ENCODE measurements around the gene LCOR.

DNA sequence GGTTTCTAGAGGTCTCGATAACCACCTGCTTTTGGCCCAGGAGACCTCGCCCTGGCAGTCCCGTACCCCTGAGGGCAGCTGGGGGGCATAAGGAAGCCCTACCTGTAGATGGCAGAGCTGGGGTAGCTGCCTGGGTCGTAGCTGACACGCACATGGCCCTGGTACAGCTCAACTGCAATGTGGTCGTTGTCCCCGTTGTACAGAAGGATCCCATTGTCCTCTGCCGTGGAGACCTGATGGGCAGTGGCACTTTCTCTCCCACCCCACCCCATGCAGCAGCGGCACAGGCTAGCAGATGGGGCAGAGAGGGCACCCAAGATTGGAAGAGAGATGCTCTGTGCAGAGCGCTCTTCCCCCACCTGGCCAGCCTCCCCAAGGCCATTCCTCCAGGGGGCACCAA, 172.5 kb downstream of the LCOR start:
- TF ChIP-seq JUND (IDR thresholded peaks at IDR 0.05) = no peak
- TF ChIP-seq RAD21 (IDR thresholded peaks at IDR 0.05) = no peak
- TF ChIP-seq, protein P1, sequence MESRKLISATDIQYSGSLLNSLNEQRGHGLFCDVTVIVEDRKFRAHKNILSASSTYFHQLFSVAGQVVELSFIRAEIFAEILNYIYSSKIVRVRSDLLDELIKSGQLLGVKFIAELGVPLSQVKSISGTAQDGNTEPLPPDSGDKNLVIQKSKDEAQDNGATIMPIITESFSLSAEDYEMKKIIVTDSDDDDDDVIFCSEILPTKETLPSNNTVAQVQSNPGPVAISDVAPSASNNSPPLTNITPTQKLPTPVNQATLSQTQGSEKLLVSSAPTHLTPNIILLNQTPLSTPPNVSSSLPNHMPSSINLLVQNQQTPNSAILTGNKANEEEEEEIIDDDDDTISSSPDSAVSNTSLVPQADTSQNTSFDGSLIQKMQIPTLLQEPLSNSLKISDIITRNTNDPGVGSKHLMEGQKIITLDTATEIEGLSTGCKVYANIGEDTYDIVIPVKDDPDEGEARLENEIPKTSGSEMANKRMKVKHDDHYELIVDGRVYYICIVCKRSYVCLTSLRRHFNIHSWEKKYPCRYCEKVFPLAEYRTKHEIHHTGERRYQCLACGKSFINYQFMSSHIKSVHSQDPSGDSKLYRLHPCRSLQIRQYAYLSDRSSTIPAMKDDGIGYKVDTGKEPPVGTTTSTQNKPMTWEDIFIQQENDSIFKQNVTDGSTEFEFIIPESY (IDR thresholded peaks at IDR 0.05) = no peak
- TF ChIP-seq CTCF (IDR thresholded peaks at IDR 0.05; ENCODE audit: low read depth, low read length, missing input control) = no peak
- TF ChIP-seq, protein P2, sequence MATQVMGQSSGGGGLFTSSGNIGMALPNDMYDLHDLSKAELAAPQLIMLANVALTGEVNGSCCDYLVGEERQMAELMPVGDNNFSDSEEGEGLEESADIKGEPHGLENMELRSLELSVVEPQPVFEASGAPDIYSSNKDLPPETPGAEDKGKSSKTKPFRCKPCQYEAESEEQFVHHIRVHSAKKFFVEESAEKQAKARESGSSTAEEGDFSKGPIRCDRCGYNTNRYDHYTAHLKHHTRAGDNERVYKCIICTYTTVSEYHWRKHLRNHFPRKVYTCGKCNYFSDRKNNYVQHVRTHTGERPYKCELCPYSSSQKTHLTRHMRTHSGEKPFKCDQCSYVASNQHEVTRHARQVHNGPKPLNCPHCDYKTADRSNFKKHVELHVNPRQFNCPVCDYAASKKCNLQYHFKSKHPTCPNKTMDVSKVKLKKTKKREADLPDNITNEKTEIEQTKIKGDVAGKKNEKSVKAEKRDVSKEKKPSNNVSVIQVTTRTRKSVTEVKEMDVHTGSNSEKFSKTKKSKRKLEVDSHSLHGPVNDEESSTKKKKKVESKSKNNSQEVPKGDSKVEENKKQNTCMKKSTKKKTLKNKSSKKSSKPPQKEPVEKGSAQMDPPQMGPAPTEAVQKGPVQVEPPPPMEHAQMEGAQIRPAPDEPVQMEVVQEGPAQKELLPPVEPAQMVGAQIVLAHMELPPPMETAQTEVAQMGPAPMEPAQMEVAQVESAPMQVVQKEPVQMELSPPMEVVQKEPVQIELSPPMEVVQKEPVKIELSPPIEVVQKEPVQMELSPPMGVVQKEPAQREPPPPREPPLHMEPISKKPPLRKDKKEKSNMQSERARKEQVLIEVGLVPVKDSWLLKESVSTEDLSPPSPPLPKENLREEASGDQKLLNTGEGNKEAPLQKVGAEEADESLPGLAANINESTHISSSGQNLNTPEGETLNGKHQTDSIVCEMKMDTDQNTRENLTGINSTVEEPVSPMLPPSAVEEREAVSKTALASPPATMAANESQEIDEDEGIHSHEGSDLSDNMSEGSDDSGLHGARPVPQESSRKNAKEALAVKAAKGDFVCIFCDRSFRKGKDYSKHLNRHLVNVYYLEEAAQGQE (IDR thresholded peaks at IDR 0.05) = no peak
- no peak for TF ChIP-seq HNF4G (IDR thresholded peaks at IDR 0.05)
- no peak for TF ChIP-seq HNF4A (conservative IDR thresholded peaks at IDR 0.05)
- no peak for TF ChIP-seq TAF1 (conservative IDR thresholded peaks at IDR 0.05)
- TF ChIP-seq, protein P3, sequence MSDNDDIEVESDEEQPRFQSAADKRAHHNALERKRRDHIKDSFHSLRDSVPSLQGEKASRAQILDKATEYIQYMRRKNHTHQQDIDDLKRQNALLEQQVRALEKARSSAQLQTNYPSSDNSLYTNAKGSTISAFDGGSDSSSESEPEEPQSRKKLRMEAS (IDR thresholded peaks at IDR 0.05) = no peak
